GM21737 (cell line): ENCODE measurements around the gene RASA2.
"Not testable (repeated sequence)": the region's sequence is repeated elsewhere in the genome, so short reads cannot be mapped to it uniquely, and the experiment has no call there.

Experiments used
- ATAC-seq: cut with Tn5 transposase; IDR thresholded peaks from one replicate; pipeline ENCODE4 v1.9.1; 2021; ENCODE audit warnings: mild to moderate bottlenecking, moderate library complexity; ENCODE audit not compliant: unreplicated experiment

Gene RASA2

GRCh38 chr3:141455603-141456300 lies 31.1 kb upstream of the RASA2 start:
- no peak for ATAC-seq

DNA sequence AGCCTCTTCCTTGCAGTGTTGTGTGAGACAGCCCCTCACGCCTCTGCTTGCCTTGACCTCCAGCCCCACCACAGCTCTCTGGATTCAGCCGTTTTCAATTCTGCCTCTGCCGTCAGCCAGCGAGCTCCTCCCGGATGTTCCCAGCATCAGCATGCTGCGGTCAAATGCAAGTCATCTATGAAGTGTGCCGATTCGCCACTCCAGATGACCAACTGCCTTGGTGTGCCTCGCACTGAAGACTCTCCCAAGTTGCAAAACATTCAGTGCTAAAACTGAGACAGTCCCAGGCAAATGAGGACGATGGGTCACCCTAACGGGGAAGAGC lies 30.6 kb upstream of the RASA2 start:
- no peak for ATAC-seq

- no peak for ATAC-seq
Measured at GRCh38 chr3:141457624-141458236, 29.1 kb upstream of the RASA2 start.

DNA sequence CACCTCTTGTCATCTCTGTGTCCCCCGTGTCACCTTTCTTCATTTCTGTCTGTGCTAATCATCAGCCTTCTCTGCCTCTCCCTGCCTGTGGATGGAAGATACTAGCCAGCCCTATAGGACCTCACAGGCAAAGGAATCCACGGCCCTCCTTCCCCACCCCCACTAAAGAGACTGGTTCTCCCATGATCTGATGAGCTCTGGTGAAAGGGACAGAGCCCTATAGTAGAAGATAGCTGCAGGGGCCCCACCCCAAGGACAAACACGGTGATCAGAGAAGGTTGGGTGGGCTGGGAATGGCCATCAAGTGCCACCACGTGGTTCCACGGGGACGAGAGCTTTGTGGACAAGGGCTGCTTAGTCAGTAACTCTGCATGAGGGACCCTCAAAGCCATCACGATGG lies 27.8 kb upstream of the RASA2 start:
- no peak for ATAC-seq

- ATAC-seq, result peak; percentile 87
Measured at GRCh38 chr3:141460097-141460704, 26.6 kb upstream of the RASA2 start.

DNA sequence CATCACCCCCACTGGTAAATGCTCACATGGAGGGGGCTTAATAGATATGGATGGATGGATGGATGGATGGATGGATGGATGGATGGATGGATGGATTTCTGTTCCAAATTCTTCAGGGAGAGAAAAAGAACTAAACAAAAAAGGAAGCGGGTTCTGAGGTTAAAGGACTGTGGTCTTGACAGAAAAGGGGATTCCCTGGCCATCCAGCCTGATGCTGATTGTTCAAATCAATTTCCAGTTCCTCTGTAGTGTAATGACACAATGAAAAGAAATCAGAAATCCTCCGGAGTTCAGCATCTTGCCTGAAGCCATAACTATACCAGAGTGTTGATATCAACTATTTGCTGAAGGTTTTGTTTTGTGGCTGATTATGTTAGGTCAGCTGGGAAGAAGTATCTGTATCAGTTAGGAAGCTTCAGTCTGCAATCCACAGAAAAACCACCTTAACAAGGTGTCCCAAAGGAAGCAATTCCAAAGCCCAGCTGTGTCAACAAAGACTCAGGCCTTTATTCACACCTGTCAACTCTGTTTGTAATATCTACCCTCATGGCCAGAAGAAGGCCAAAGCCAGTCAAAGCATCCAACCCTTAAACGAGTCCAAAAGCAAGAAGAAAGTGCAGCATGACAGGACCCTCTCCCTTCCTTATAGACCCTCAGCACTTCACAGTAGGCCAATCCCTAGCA lies 24.5 kb upstream of the RASA2 start:
- no peak for ATAC-seq

DNA sequence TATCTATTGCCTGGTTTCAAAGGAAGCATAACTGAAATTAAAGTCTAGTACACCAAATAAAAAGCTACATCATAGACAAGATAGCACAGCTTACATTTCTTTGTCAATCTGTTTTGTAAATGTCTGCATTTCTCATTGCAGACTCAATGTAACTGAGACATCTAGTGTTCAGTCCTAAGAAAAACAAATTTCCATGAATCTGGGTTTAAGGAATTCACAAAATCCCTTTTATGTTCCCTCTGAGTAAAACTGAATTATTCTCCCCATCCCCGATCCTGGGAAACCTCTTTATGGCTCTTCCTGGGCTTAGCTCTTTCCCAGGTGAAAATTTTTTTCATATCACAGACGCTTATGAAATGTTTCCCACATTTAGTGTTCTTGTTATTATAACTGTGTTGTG lies 21.6 kb upstream of the RASA2 start:
- no peak for ATAC-seq

DNA sequence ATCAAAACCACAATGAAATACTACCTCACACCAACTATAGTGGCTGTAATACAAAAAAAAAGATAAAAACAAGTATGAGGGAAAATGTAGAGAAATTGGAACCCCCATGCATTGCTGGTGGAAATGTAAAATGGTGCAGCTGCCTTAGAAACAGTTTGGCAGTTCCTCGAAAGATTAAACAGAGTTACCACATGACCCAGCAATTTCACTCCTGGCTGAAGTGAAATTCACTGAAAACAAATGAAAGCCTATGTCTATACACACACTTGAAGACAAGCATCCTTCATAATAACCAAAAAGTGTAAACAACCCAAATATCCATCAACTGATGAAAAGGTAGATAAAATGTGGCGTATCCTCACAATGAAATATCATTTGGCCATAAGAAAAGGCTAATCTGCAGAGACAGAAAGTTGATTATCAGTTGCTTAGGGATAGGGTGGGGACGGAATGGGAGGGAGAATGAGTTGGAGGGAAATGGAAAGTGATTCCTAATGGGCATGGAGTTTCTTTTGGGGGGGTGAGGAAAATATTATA lies 20.1 kb upstream of the RASA2 start:
- no peak for ATAC-seq

DNA sequence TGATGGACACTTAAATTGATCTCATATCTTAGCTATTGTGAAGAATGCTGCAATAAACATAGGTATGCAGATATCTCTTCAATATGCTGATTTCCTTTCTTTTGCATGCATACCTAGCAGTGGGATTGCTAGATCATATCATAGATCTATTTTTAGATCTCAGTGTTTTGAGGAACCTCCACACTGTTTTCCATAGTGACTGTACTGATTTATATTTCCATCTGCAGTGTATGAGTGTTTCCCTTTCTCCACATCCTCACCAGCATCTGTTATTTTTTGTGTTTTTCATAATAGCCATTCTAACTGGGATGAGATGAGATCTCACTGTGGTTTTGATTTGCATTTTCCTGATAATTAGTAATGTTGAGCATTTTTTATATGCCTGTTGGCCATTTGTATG lies 17.1 kb upstream of the RASA2 start:
- no peak for ATAC-seq

DNA sequence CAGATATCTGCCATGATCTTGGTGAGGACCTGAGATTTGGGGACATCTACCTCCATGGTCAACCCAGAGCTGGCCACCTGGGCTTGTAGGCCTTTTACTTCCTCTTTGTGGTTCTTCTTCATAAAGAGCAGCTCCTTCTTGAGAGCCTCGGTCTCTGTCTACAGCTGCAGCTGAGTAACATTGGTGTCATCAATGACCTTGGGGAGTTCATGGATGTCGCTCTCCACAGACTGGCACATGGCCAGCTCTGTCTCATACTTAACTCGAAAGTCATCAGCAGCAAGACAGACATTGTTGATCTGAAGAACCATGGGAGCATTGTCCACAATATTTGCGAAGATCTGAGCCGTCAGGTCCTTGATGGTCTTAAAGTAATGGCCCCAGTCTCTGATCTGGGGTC lies 15.7 kb upstream of the RASA2 start:
- no peak for ATAC-seq

DNA sequence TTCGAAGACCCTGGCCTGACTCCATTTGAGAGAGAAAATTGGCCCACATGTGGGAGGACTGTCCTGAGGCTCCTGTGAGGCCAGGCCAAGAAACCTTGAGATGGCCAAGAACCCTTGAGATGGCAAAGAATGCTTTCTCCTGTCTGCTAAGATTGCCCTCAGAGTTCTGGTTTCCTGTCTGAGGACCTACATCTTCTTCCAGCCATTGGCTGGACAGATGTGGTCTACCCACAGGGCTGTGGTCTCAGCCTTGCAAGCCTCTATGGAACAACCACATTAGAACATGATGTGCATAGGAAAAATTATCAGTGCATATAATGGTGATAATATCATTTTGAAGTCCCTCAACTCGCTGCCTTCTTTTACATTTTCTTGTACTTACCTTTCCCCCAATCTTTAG lies 10.8 kb upstream of the RASA2 start:
- no peak for ATAC-seq

DNA sequence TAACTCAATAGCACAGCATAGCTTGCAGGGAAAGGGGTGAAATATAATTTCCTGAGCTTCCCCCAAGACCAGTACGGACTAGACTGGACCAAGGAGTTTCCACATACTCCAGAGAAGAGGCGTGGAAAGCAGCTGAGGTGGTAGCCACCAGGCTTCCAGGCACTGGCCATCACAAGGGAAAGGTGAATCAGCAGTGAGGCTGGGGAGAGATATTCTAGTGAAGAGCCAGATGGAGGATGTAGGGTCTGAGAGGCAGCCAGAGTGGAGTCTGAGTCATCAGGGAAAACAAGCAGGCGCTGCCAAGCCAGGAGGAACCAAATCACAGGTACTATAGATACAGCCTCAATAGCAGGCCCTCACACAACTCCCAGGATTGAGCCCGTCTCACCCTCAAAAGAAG lies 9.6 kb upstream of the RASA2 start:
- no peak for ATAC-seq

DNA sequence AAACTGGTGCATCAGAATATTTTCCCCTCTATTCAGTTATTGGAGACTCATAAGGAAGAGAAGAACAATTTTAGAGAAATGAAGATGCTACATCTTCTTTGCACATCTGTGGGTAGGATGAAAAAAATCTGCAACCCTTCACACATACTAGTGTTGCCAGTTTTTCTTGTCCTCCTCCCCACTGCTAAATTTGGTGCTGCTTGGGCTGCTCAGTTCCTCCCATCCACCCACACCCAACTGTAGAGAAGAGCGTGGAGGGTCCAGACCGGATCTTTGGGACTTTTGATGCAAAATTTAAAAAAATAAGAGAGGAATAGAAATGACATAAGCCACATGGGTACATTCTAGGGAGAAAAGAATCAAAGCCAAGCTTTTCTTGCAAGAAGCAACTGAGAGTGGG lies 8.7 kb upstream of the RASA2 start:
- no peak for ATAC-seq

- not testable (repeated sequence) for ATAC-seq
Measured at GRCh38 chr3:141478840-141479239, 8.0 kb upstream of the RASA2 start.

DNA sequence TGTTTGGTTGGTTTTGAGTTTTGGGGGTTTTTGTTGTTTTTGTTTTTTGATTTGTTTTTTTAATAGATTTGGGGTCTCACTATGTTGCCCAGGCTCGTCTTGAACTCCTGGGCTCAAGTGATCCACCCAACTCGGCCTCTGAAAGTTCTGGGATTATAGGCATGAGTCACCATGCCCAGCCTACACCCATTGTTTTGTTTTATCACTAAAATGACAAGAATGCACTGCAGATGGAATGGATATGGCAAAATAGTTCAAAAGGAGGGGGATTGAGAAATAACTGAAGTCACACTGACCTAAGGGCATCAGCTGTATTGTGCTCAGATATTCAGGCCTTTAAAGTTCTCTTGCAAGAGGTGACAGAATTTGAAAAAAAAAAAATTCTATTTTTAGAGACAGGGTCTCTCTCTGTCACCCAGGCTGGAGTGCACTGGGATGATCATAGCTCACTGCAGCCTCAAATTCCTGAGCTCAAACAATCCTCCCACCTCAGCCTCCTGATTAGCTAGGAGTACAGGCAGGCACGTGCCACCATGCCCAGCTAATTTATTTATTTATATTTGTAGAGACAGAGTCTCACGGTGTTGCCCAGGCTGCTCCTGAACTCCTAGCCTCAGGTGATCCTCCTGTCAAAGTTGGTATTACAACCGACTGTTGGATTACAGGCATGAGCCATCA lies 4.4 kb upstream of the RASA2 start:
- no peak for ATAC-seq

GRCh38 chr3:141484701-141485287 lies 2.0 kb upstream of the RASA2 start:
- ATAC-seq, result no peak

DNA sequence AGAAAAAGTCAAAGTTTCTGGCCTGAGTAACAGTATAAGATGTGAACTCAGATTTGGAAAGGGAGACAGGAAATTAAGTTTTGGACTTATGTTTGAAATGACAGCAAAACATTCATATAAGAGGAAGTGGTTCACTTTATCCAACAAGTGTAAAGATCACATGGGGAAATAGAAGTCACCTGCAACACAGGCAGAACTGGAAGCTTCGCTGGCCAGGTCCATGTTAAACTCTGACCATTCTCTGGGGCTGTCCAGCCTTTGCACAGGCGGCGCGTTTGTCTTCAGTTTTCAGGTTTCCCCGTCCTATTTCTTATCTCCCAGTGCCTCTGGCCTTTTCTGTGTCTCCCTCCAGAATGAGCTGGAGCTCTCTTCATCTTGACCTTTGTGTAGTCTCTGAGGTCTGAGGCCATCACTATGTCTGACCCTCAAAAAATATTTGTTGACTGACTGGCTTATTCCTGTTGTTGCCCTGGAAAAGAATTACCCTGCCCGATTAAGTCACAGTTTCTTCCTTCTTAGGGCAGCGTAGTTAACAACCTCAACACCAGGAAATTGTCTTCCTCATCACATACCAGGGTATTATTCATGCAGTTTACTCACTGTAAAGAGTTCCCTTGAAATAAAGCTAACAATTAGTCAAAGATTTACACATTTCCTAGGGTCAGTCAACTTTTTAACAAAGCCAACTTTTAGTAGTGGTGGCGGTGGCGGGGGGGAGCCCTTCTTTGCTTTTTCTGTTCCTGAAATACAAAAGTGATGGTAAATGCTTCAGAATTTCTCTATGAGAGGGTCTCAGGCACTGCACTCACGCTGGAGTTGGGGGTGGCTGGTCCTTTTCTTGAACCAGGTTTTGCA lies 959 bp upstream of the RASA2 start:
- no peak for ATAC-seq

DNA sequence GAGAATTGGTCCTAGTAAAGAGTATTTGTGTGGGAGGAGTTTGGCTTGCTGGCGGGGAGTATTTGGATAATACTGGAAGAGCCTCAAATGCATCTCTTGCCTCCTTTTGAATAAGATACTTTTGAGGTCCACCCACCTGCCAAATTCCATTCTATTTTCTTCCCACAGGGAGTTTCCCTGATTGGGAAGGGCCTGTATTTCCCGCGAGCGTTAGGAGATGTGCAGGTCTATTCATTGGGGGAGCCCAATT lies 406 bp upstream of the RASA2 start:
- no peak for ATAC-seq

DNA sequence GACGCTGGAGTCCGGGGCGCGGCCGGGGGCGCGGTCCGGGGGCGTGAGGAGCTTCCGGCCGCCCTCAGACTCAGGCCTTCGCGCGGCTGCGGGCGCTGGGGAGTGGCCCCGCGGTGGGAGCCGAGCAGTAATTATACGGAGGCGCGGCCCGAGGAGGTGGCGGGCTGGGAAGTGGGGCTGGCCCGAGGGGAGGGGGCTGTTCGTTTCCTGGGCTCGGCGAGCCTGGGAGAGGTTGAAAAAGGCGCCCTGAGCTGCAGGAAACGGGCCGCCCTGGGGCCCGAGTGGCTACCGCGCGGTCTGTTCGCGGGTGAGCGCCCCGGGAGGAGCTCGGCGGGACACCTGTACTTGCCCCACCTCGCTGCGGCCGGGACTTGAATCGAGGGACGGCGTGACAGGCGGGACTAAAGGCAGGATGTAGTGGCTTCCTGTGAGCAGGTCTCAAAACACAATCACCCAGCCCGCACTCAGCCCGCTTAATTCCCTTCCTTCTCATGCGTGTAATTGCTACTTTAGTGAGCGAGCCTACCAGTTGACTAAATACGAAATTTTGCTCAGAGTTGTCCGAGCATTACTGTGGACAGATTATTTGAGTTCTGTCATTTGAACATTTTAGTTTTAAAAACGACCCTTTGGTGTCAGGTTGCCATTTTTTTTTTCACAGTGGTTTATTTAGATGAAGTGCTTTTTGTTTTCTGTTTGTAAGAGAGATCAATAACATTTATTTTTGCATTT lies 860 bp downstream of the RASA2 start:
- ATAC-seq, result peak; percentile 83

DNA sequence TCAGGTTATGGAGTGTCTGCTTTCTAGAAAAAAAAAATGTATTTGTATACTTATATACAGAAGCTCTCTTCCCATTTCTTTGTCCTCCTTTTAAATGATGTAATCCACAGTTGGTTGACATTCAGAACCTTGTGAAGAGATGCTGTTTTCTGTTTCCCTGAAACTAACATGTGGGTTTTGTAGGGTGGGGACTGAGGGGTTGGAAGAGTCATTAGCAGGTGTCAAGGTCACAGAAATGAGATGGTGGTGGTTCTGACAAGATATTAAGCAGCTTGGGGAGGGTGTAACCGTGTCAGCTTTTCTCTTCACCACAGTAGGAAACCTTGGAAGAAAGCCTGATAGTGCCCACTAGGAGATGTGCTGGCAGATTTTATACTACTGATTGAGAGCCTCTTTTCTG lies 2.4 kb downstream of the RASA2 start:
- no peak for ATAC-seq
